ENCODE data around the gene ST7. TPM values are rescaled to one million over a fixed set of nuclear protein-coding genes. Genes with fewer than 3 reads are reported as not detected.

Gene ST7
- total and polyA plus RNA-seq, 7 experiments from 2014 or later: 2.1 to 6.4 (median 4.1) TPM

- peaks cover 0 to 1% (median 0%) of the 10 kb centered on the region in 11 donors for H3K9me3 Mint-ChIP-seq
- H3K27ac Mint-ChIP-seq: no peak overlapping the region
- no peak overlapping the region for H3K4me3 Mint-ChIP-seq
- Histone ChIP-seq H3K27me3 (ENCODE audit: control insufficient read depth in 2 of 2, insufficient read depth in 2 of 2, low read length in 2 of 2) (no peaks in the 10 kb centered on the region), H3K9me3 (ENCODE audit: control insufficient read depth in 2 of 3, low read length in 3 of 3) (no peaks in the 10 kb centered on the region), H3K27ac (ENCODE audit: low read depth, low read length) (no peak overlapping the region), H3K4me1 (ENCODE audit: control insufficient read depth in 2 of 2, insufficient read depth in 2 of 2, low read length in 2 of 2) (no peaks in the 10 kb centered on the region), H3K4me3 (ENCODE audit: low read length) (no peak overlapping the region), H3K36me3 (ENCODE audit: control insufficient read depth in 2 of 3, insufficient read depth in 3 of 3, low read length in 3 of 3) (no peaks in the 10 kb centered on the region)
- H3K36me3 Mint-ChIP-seq: peaks cover 0 to 7% (median 5%) of the 10 kb centered on the region in 5 donors
- POLR2A ChIA-PET: no interaction called here
- DNase-seq (no peak), ATAC-seq (no peak)
- H3K27me3 Mint-ChIP-seq: no peaks in the 10 kb centered on the region
- intact Hi-C loops (cut with micrococcal nuclease): no loop called here
- no peaks in the 10 kb centered on the region for H3K4me1 Mint-ChIP-seq
- CTCF ChIA-PET: no interaction called here
Observed at GRCh38 chr7:117188949-117189592, 235.8 kb downstream of the ST7 start.

GRCh38 chr7:117190104-117190503 is 236.8 kb downstream of the ST7 start:
- Mint-ChIP-seq H3K9me3 (no peaks in the 10 kb centered on the region), H3K36me3 (peaks cover 0 to 7% (median 5%) of the 10 kb centered on the region in 5 donors), H3K27ac (no peak overlapping the region), H3K4me3 (no peak overlapping the region), H3K4me1 (no peaks in the 10 kb centered on the region), H3K27me3 (no peaks in the 10 kb centered on the region)
- ChIA-PET CTCF (no interaction called here), POLR2A (no interaction called here)
- Histone ChIP-seq H3K4me3 (ENCODE audit: low read length) (no peak overlapping the region), H3K36me3 (ENCODE audit: control insufficient read depth in 2 of 3, insufficient read depth in 3 of 3, low read length in 3 of 3) (no peaks in the 10 kb centered on the region), H3K9me3 (ENCODE audit: control insufficient read depth in 2 of 3, low read length in 3 of 3) (no peaks in the 10 kb centered on the region), H3K27ac (ENCODE audit: low read depth, low read length) (no peak overlapping the region), H3K27me3 (ENCODE audit: control insufficient read depth in 2 of 2, insufficient read depth in 2 of 2, low read length in 2 of 2) (no peaks in the 10 kb centered on the region), H3K4me1 (ENCODE audit: control insufficient read depth in 2 of 2, insufficient read depth in 2 of 2, low read length in 2 of 2) (no peaks in the 10 kb centered on the region)
- no peak for DNase-seq
- intact Hi-C loops (cut with micrococcal nuclease): no loop called here
- ATAC-seq: no peak

- ATAC-seq: no peak
- H3K27me3 Mint-ChIP-seq: no peaks in the 10 kb centered on the region
- POLR2A ChIA-PET: no interaction called here
- DNase-seq: no peak
- no peak overlapping the region for H3K4me3 ChIP-seq (ENCODE audit: low read length)
- H3K9me3 ChIP-seq (ENCODE audit: control insufficient read depth in 2 of 3, low read length in 3 of 3): no peaks in the 10 kb centered on the region
- intact Hi-C loops (cut with micrococcal nuclease): no loop called here
- no peaks in the 10 kb centered on the region for H3K4me1 ChIP-seq (ENCODE audit: control insufficient read depth in 2 of 2, insufficient read depth in 2 of 2, low read length in 2 of 2)
- H3K9me3 Mint-ChIP-seq: no peaks in the 10 kb centered on the region
- H3K4me1 Mint-ChIP-seq: no peaks in the 10 kb centered on the region
- no peaks in the 10 kb centered on the region for H3K27me3 ChIP-seq (ENCODE audit: control insufficient read depth in 2 of 2, insufficient read depth in 2 of 2, low read length in 2 of 2)
- no peak overlapping the region for H3K27ac Mint-ChIP-seq
- H3K27ac ChIP-seq (ENCODE audit: low read depth, low read length): no peak overlapping the region
- H3K4me3 Mint-ChIP-seq: no peak overlapping the region
- H3K36me3 ChIP-seq (ENCODE audit: control insufficient read depth in 2 of 3, insufficient read depth in 3 of 3, low read length in 3 of 3): no peaks in the 10 kb centered on the region
- CTCF ChIA-PET: no interaction called here
- peaks cover 0 to 8% (median 5%) of the 10 kb centered on the region in 5 donors for H3K36me3 Mint-ChIP-seq
Observed at GRCh38 chr7:117190746-117191435, 237.6 kb downstream of the ST7 start.

- POLR2A ChIA-PET: no interaction called here
- Mint-ChIP-seq H3K4me3 (no peak overlapping the region), H3K27me3 (no peaks in the 10 kb centered on the region), H3K27ac (no peak overlapping the region), H3K4me1 (no peaks in the 10 kb centered on the region), H3K36me3 (peaks cover 0 to 8% (median 5%) of the 10 kb centered on the region in 5 donors), H3K9me3 (no peaks in the 10 kb centered on the region)
- no peaks in the 10 kb centered on the region for H3K36me3 ChIP-seq (ENCODE audit: control insufficient read depth in 2 of 3, insufficient read depth in 3 of 3, low read length in 3 of 3)
- H3K27ac ChIP-seq (ENCODE audit: low read depth, low read length): no peak overlapping the region
- ATAC-seq: no peak
- no peak overlapping the region for H3K4me3 ChIP-seq (ENCODE audit: low read length)
- intact Hi-C loops (cut with micrococcal nuclease): no loop called here
- H3K4me1 ChIP-seq (ENCODE audit: control insufficient read depth in 2 of 2, insufficient read depth in 2 of 2, low read length in 2 of 2): no peaks in the 10 kb centered on the region
- no peak for DNase-seq
- H3K9me3 ChIP-seq (ENCODE audit: control insufficient read depth in 2 of 3, low read length in 3 of 3): no peaks in the 10 kb centered on the region
- no peaks in the 10 kb centered on the region for H3K27me3 ChIP-seq (ENCODE audit: control insufficient read depth in 2 of 2, insufficient read depth in 2 of 2, low read length in 2 of 2)
- CTCF ChIA-PET: no interaction called here
Observed at GRCh38 chr7:117192108-117192507, 238.8 kb downstream of the ST7 start.

- no peaks in the 10 kb centered on the region for H3K9me3 ChIP-seq (ENCODE audit: control insufficient read depth in 2 of 3, low read length in 3 of 3)
- no peaks in the 10 kb centered on the region for H3K27me3 Mint-ChIP-seq
- H3K4me3 ChIP-seq (ENCODE audit: low read length): no peak overlapping the region
- no peak for DNase-seq
- H3K4me1 ChIP-seq (ENCODE audit: control insufficient read depth in 2 of 2, insufficient read depth in 2 of 2, low read length in 2 of 2): no peaks in the 10 kb centered on the region
- no peaks in the 10 kb centered on the region for H3K9me3 Mint-ChIP-seq
- CTCF ChIA-PET: no interaction called here
- H3K36me3 Mint-ChIP-seq: peaks cover 0 to 8% (median 5%) of the 10 kb centered on the region in 5 donors
- H3K27ac Mint-ChIP-seq: no peak overlapping the region
- H3K27ac ChIP-seq (ENCODE audit: low read depth, low read length): no peak overlapping the region
- H3K4me3 Mint-ChIP-seq: no peak overlapping the region
- H3K4me1 Mint-ChIP-seq: no peaks in the 10 kb centered on the region
- H3K36me3 ChIP-seq (ENCODE audit: control insufficient read depth in 2 of 3, insufficient read depth in 3 of 3, low read length in 3 of 3): no peaks in the 10 kb centered on the region
- no peak for ATAC-seq
- intact Hi-C loops (cut with micrococcal nuclease): no loop called here
- POLR2A ChIA-PET: no interaction called here
- no peaks in the 10 kb centered on the region for H3K27me3 ChIP-seq (ENCODE audit: control insufficient read depth in 2 of 2, insufficient read depth in 2 of 2, low read length in 2 of 2)
Observed at GRCh38 chr7:117193564-117193963, 240.3 kb downstream of the ST7 start.

- H3K4me1 ChIP-seq (ENCODE audit: control insufficient read depth in 2 of 2, insufficient read depth in 2 of 2, low read length in 2 of 2): no peaks in the 10 kb centered on the region
- Mint-ChIP-seq H3K27ac (no peak overlapping the region), H3K4me3 (no peak overlapping the region), H3K4me1 (no peaks in the 10 kb centered on the region), H3K27me3 (no peaks in the 10 kb centered on the region), H3K9me3 (no peaks in the 10 kb centered on the region), H3K36me3 (peaks cover 0 to 7% (median 5%) of the 10 kb centered on the region in 5 donors)
- DNase-seq (no peak), ATAC-seq (no peak)
- ChIA-PET POLR2A (no interaction called here), CTCF (no interaction called here)
- no peak overlapping the region for H3K27ac ChIP-seq (ENCODE audit: low read depth, low read length)
- H3K4me3 ChIP-seq (ENCODE audit: low read length): no peak overlapping the region
- no peaks in the 10 kb centered on the region for H3K9me3 ChIP-seq (ENCODE audit: control insufficient read depth in 2 of 3, low read length in 3 of 3)
- intact Hi-C loops (cut with micrococcal nuclease): no loop called here
- no peaks in the 10 kb centered on the region for H3K27me3 ChIP-seq (ENCODE audit: control insufficient read depth in 2 of 2, insufficient read depth in 2 of 2, low read length in 2 of 2)
- no peaks in the 10 kb centered on the region for H3K36me3 ChIP-seq (ENCODE audit: control insufficient read depth in 2 of 3, insufficient read depth in 3 of 3, low read length in 3 of 3)
Observed at GRCh38 chr7:117194445-117194844, 241.1 kb downstream of the ST7 start.

- ChIA-PET POLR2A (no interaction called here), CTCF (no interaction called here)
- intact Hi-C loops (cut with micrococcal nuclease): no loop called here
- Histone ChIP-seq H3K4me3 (ENCODE audit: low read length) (no peak overlapping the region), H3K27me3 (ENCODE audit: control insufficient read depth in 2 of 2, insufficient read depth in 2 of 2, low read length in 2 of 2) (no peaks in the 10 kb centered on the region), H3K36me3 (ENCODE audit: control insufficient read depth in 2 of 3, insufficient read depth in 3 of 3, low read length in 3 of 3) (no peaks in the 10 kb centered on the region), H3K4me1 (ENCODE audit: control insufficient read depth in 2 of 2, insufficient read depth in 2 of 2, low read length in 2 of 2) (no peaks in the 10 kb centered on the region), H3K27ac (ENCODE audit: low read depth, low read length) (no peak overlapping the region), H3K9me3 (ENCODE audit: control insufficient read depth in 2 of 3, low read length in 3 of 3) (no peaks in the 10 kb centered on the region)
- Mint-ChIP-seq H3K27ac (no peak overlapping the region), H3K36me3 (peaks cover 0 to 7% (median 0%) of the 10 kb centered on the region in 5 donors), H3K9me3 (no peaks in the 10 kb centered on the region), H3K4me1 (no peaks in the 10 kb centered on the region), H3K4me3 (no peak overlapping the region), H3K27me3 (no peaks in the 10 kb centered on the region)
- DNase-seq (no peak), ATAC-seq (no peak)
Observed at GRCh38 chr7:117195361-117196029, 242.2 kb downstream of the ST7 start.

Data from naive thymus-derived CD4-positive, alpha-beta T cell (primary cell).